M059J (cell line): ENCODE results near the gene OTOF. TPM values are rescaled to one million over a fixed set of nuclear protein-coding genes. Genes with fewer than 3 reads are reported as not detected.

Source experiments
- DNase-seq: peaks from one replicate; pipeline ENCODE4 v3.0.0-alpha.2; 2012; ENCODE audit warnings: low read depth
- total RNA-seq: library from RNA; depleted of rRNA; stranded (reverse); fragments of >200 nt; shearing (Covaris generic); gene quantifications from 2 replicates; pipeline ENCODE4 v1.2.3, GENCODE V29; 2014; rRNA removed

OTOF gene
- total RNA-seq = 0.05 TPM in 1 of 2 replicates, not detected in the other

GRCh38 chr2:26477911-26478253, at the start of gene OTOF:
Gene OTOF, minus strand, starts transcription at chr2:26478124.
- DNase-seq = peak; percentile 82

- DNase-seq = peak; percentile 32
These were observed 48.7 kb upstream of the OTOF start for GRCh38 chr2:26526589-26526988.

GRCh38 chr2:26526105-26526504, 48.2 kb upstream of the OTOF start:
- no peak for DNase-seq

- DNase-seq = no peak
These were observed 45.8 kb upstream of the OTOF start for GRCh38 chr2:26523750-26524149.

GRCh38 chr2:26522751-26523171, 44.8 kb upstream of the OTOF start:
- DNase-seq = no peak

GRCh38 chr2:26522325-26522724, 44.4 kb upstream of the OTOF start:
- DNase-seq = no peak

GRCh38 chr2:26521913-26522180, 43.9 kb upstream of the OTOF start:
- no peak for DNase-seq

- peak; percentile 27 for DNase-seq
These were observed 43.4 kb upstream of the OTOF start for GRCh38 chr2:26521054-26521912.

GRCh38 chr2:26520148-26520449, 42.2 kb upstream of the OTOF start:
- no peak for DNase-seq

GRCh38 chr2:26519396-26520147, 41.6 kb upstream of the OTOF start:
- no peak for DNase-seq

- DNase-seq = no peak
These were observed 38.9 kb upstream of the OTOF start for GRCh38 chr2:26516781-26517180.

- DNase-seq = no peak
These were observed 38.3 kb upstream of the OTOF start for GRCh38 chr2:26516246-26516645.

GRCh38 chr2:26515771-26516170, 37.8 kb upstream of the OTOF start:
- no peak for DNase-seq

- no peak for DNase-seq
These were observed 36.1 kb upstream of the OTOF start for GRCh38 chr2:26514045-26514444.

GRCh38 chr2:26513261-26513660, 35.3 kb upstream of the OTOF start:
- DNase-seq = no peak

- DNase-seq = no peak
These were observed 33.5 kb upstream of the OTOF start for GRCh38 chr2:26511466-26511865.

- no peak for DNase-seq
These were observed 32.5 kb upstream of the OTOF start for GRCh38 chr2:26510344-26510973.

GRCh38 chr2:26509141-26509540, 31.2 kb upstream of the OTOF start:
- DNase-seq = no peak

GRCh38 chr2:26507932-26508331, 30.0 kb upstream of the OTOF start:
- DNase-seq = no peak

GRCh38 chr2:26507088-26507487, 29.2 kb upstream of the OTOF start:
- no peak for DNase-seq

- DNase-seq = no peak
These were observed 28.4 kb upstream of the OTOF start for GRCh38 chr2:26506279-26506678.

- no peak for DNase-seq
These were observed 26.1 kb upstream of the OTOF start for GRCh38 chr2:26504002-26504401.

GRCh38 chr2:26503231-26503880, 25.4 kb upstream of the OTOF start:
- DNase-seq = peak; percentile 51
